ENCODE measurements around the gene DBNDD1. TPM values are rescaled to one million over a fixed set of nuclear protein-coding genes. Genes with fewer than 3 reads are reported as not detected.

Gene DBNDD1
- total and polyA plus RNA-seq, 4 donors, result 0.09 to 1.5 (median 0.82) TPM

- H3K9ac ChIP-seq (ENCODE audit: low read depth in 1 of 2, low read length in 2 of 2), result no peak overlapping the region
- H3K36me3 ChIP-seq (ENCODE audit: control insufficient read depth in 4 of 4, insufficient read depth in 3 of 4, low read depth in 1 of 4, low read length in 3 of 4), result peaks cover 0 to 36% (median 2%) of the 10 kb centered on the region in 4 donors
- no peak overlapping the region for H3K27ac ChIP-seq (ENCODE audit: low read depth in 1 of 2, low read length in 2 of 2)
- no peaks in the 10 kb centered on the region for H3K4me1 ChIP-seq (ENCODE audit: control insufficient read depth in 4 of 4, insufficient read depth in 4 of 4, low read length in 3 of 4)
- no peaks in the 10 kb centered on the region for H3K9me3 ChIP-seq (ENCODE audit: control insufficient read depth in 4 of 4, low read length in 3 of 4)
- no peak overlapping the region for H3K4me3 ChIP-seq (ENCODE audit: low read depth in 1 of 3, low read length in 3 of 3)
- H3K27me3 ChIP-seq (ENCODE audit: control insufficient read depth in 4 of 4, insufficient read depth in 4 of 4, low read length in 3 of 4), result no peaks in the 10 kb centered on the region
- no peak for DNase-seq (ENCODE audit: low spot score)
- 91% methylated on average over 26 of the region's 26 CpGs for WGBS
- no peak for TF ChIP-seq SP1 (IDR thresholded peaks at IDR 0.05)
- TF ChIP-seq EGR1 (IDR thresholded peaks at IDR 0.05; ENCODE audit: low read depth in 2 of 2), result no peak
- no peak for TF ChIP-seq JUND (IDR thresholded peaks at IDR 0.05)
- TF ChIP-seq FOXA2 (IDR thresholded peaks at IDR 0.05), result no peak
- TF ChIP-seq GABPA (IDR thresholded peaks at IDR 0.05 in 1 of 2, conservative IDR thresholded peaks at IDR 0.05 in 1 of 2), result no peak
- no peak for TF ChIP-seq RAD21 (IDR thresholded peaks at IDR 0.05)
- TF ChIP-seq NR2F2 (IDR thresholded peaks at IDR 0.05), result no peak
- TF ChIP-seq, protein P1, sequence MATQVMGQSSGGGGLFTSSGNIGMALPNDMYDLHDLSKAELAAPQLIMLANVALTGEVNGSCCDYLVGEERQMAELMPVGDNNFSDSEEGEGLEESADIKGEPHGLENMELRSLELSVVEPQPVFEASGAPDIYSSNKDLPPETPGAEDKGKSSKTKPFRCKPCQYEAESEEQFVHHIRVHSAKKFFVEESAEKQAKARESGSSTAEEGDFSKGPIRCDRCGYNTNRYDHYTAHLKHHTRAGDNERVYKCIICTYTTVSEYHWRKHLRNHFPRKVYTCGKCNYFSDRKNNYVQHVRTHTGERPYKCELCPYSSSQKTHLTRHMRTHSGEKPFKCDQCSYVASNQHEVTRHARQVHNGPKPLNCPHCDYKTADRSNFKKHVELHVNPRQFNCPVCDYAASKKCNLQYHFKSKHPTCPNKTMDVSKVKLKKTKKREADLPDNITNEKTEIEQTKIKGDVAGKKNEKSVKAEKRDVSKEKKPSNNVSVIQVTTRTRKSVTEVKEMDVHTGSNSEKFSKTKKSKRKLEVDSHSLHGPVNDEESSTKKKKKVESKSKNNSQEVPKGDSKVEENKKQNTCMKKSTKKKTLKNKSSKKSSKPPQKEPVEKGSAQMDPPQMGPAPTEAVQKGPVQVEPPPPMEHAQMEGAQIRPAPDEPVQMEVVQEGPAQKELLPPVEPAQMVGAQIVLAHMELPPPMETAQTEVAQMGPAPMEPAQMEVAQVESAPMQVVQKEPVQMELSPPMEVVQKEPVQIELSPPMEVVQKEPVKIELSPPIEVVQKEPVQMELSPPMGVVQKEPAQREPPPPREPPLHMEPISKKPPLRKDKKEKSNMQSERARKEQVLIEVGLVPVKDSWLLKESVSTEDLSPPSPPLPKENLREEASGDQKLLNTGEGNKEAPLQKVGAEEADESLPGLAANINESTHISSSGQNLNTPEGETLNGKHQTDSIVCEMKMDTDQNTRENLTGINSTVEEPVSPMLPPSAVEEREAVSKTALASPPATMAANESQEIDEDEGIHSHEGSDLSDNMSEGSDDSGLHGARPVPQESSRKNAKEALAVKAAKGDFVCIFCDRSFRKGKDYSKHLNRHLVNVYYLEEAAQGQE (IDR thresholded peaks at IDR 0.05), result no peak
- TF ChIP-seq HNF4G (IDR thresholded peaks at IDR 0.05), result no peak
- TF ChIP-seq, protein P2, sequence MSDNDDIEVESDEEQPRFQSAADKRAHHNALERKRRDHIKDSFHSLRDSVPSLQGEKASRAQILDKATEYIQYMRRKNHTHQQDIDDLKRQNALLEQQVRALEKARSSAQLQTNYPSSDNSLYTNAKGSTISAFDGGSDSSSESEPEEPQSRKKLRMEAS (IDR thresholded peaks at IDR 0.05), result no peak
- TF ChIP-seq TAF1 (conservative IDR thresholded peaks at IDR 0.05), result no peak
- no peak for TF ChIP-seq HNF4A (conservative IDR thresholded peaks at IDR 0.05)
- no peak for TF ChIP-seq YY1 (IDR thresholded peaks at IDR 0.05)
- TF ChIP-seq, protein P3, sequence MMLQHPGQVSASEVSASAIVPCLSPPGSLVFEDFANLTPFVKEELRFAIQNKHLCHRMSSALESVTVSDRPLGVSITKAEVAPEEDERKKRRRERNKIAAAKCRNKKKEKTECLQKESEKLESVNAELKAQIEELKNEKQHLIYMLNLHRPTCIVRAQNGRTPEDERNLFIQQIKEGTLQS (IDR thresholded peaks at IDR 0.05), result no peak
Observed at GRCh38 chr16:89962754-89963498, 56.3 kb downstream of the DBNDD1 start.

GRCh38 chr16:89961920-89962319 lies 57.3 kb downstream of the DBNDD1 start:
- H3K36me3 ChIP-seq (ENCODE audit: control insufficient read depth in 4 of 4, insufficient read depth in 3 of 4, low read depth in 1 of 4, low read length in 3 of 4), result peaks cover 2 to 45% (median 4%) of the 10 kb centered on the region in 4 donors
- 97% methylated on average over 23 of the region's 23 CpGs for WGBS

More at GRCh38 chr16:89961920-89962319, 57.3 kb downstream of the DBNDD1 start:
- no peak for DNase-seq (ENCODE audit: low spot score)
- Histone ChIP-seq H3K4me3 (ENCODE audit: low read depth in 1 of 3, low read length in 3 of 3) (no peak overlapping the region), H3K4me1 (ENCODE audit: control insufficient read depth in 4 of 4, insufficient read depth in 4 of 4, low read length in 3 of 4) (no peaks in the 10 kb centered on the region), H3K27me3 (ENCODE audit: control insufficient read depth in 4 of 4, insufficient read depth in 4 of 4, low read length in 3 of 4) (no peaks in the 10 kb centered on the region), H3K27ac (ENCODE audit: low read depth in 1 of 2, low read length in 2 of 2) (no peak overlapping the region), H3K9me3 (ENCODE audit: control insufficient read depth in 4 of 4, low read length in 3 of 4) (no peaks in the 10 kb centered on the region), H3K9ac (ENCODE audit: low read depth in 1 of 2, low read length in 2 of 2) (no peak overlapping the region)
- TF ChIP-seq SP1 (IDR thresholded peaks at IDR 0.05), result no peak
- TF ChIP-seq EGR1 (IDR thresholded peaks at IDR 0.05; ENCODE audit: low read depth in 2 of 2), result no peak
- TF ChIP-seq TAF1 (conservative IDR thresholded peaks at IDR 0.05), result no peak
- TF ChIP-seq, protein P1 (IDR thresholded peaks at IDR 0.05), result no peak
- TF ChIP-seq, protein P3 (IDR thresholded peaks at IDR 0.05), result no peak
- TF ChIP-seq CTCF (IDR thresholded peaks at IDR 0.05; ENCODE audit: low read depth, low read length, missing input control), result no peak
- TF ChIP-seq YY1 (IDR thresholded peaks at IDR 0.05), result no peak
- TF ChIP-seq, protein P4, sequence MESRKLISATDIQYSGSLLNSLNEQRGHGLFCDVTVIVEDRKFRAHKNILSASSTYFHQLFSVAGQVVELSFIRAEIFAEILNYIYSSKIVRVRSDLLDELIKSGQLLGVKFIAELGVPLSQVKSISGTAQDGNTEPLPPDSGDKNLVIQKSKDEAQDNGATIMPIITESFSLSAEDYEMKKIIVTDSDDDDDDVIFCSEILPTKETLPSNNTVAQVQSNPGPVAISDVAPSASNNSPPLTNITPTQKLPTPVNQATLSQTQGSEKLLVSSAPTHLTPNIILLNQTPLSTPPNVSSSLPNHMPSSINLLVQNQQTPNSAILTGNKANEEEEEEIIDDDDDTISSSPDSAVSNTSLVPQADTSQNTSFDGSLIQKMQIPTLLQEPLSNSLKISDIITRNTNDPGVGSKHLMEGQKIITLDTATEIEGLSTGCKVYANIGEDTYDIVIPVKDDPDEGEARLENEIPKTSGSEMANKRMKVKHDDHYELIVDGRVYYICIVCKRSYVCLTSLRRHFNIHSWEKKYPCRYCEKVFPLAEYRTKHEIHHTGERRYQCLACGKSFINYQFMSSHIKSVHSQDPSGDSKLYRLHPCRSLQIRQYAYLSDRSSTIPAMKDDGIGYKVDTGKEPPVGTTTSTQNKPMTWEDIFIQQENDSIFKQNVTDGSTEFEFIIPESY (IDR thresholded peaks at IDR 0.05), result no peak
- no peak for TF ChIP-seq GABPA (IDR thresholded peaks at IDR 0.05 in 1 of 2, conservative IDR thresholded peaks at IDR 0.05 in 1 of 2)
- TF ChIP-seq HNF4A (conservative IDR thresholded peaks at IDR 0.05), result no peak
- no peak for TF ChIP-seq FOXA1 (IDR thresholded peaks at IDR 0.05)
- no peak for TF ChIP-seq HNF4G (IDR thresholded peaks at IDR 0.05)
- TF ChIP-seq JUND (IDR thresholded peaks at IDR 0.05), result no peak
- no peak for TF ChIP-seq RAD21 (IDR thresholded peaks at IDR 0.05)
- no peak for TF ChIP-seq NR2F2 (IDR thresholded peaks at IDR 0.05)
- no peak for TF ChIP-seq RXRA (IDR thresholded peaks at IDR 0.05)
- TF ChIP-seq, protein P2 (IDR thresholded peaks at IDR 0.05), result no peak
- TF ChIP-seq FOXA2 (IDR thresholded peaks at IDR 0.05), result no peak
